Gastrocnemius medialis (tissue), 4 donors: ENCODE data around the gene CLDN20.

ENCODE experiments used
- POLR2A ChIP-seq, 2 donors: fragments of 450-650 bp; IDR thresholded peaks; one replicate each; pipeline ENCODE4 v1.6.1; 2017; ENCODE audit warnings: antibody characterized with exemption in 2 of 2, mild to moderate bottlenecking in 2 of 2, moderate library complexity in 2 of 2
- TF ChIP-seq, protein P1 (sequence below), 5 experiments: fragments of 450-650 bp in 3 of 5; fragments of 200-600 bp in 2 of 5; sonication (generic) in 2 of 5; IDR thresholded peaks in 4 of 5; conservative IDR thresholded peaks in 1 of 5; 1 replicate in 4 of 5; 2 replicates in 1 of 5; pipeline ENCODE4 v1.5.1; 2016 to 2019; ENCODE audit warnings: antibody characterized with exemption in 5 of 5, mild to moderate bottlenecking in 3 of 5, moderate library complexity in 3 of 5

DNA sequence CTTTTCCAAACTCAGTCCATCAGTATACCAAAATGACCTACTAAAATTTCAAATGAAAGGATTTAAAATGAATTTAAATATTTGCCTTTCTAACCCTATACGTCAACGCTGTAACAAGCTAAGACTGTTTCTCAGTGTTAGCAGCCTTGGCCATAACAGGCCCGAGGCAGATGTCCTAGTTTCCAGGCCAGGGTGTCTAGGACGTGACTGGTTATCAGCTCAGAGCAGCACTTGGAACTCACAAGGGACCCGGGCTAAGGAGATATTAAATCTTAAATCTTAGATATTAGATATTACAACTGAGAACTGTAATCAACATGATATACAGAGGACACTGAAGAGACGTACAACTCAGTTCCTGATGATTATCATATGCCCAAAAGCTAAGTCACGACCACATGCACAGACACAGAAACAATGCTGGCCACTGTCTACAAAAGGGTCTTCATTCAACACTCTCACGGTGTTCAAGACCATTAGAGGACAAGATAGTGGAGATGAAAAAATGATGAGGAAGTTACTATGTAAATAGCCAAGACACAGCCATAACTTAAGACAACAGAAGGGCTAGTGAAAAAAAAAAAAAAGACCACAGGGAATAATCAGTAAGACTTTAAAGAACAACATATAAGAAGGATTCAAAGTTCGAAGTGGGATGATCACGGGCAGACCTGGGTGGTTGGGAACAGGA is at the start of gene CLDN20:
- no peak for TF ChIP-seq POLR2A (IDR thresholded peaks at IDR 0.05)
- TF ChIP-seq, protein P1, sequence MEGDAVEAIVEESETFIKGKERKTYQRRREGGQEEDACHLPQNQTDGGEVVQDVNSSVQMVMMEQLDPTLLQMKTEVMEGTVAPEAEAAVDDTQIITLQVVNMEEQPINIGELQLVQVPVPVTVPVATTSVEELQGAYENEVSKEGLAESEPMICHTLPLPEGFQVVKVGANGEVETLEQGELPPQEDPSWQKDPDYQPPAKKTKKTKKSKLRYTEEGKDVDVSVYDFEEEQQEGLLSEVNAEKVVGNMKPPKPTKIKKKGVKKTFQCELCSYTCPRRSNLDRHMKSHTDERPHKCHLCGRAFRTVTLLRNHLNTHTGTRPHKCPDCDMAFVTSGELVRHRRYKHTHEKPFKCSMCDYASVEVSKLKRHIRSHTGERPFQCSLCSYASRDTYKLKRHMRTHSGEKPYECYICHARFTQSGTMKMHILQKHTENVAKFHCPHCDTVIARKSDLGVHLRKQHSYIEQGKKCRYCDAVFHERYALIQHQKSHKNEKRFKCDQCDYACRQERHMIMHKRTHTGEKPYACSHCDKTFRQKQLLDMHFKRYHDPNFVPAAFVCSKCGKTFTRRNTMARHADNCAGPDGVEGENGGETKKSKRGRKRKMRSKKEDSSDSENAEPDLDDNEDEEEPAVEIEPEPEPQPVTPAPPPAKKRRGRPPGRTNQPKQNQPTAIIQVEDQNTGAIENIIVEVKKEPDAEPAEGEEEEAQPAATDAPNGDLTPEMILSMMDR (IDR thresholded peaks at IDR 0.05 in 4 of 5, conservative IDR thresholded peaks at IDR 0.05 in 1 of 5): no peak
